ENCODE results near the gene NRIP2. TPM values are rescaled to one million over a fixed set of nuclear protein-coding genes. Genes with fewer than 3 reads are reported as not detected.

Gene NRIP2
- total RNA-seq, 1 experiment from 2014 or later, result not detected

DNA sequence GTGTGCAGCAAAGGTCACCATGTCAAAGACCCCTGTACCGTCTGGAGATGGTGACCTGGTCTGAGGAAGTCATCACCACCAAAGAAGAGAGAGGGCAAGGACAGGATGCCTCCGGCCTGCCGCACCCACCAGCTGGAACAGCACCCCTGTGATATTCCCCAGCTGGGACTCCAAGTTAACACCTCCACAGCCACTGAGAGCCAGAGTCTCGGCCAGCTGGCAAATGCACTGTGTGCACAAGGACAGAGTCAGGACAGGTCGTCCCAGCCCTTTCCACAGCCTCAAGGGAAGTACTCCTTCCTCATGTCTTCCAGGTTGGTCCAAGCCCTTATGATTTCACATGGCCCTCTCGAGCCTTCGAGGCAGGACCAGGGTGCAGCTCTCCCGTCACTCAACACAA lies 59.4 kb downstream of the NRIP2 start:
- no peak for DNase-seq (ENCODE audit: low read depth)

Other genes with a start within 250 kb of the NRIP2 start
- 123 and 136 TPM in 2 replicates for gene FKBP4, start 40.1 kb downstream of the NRIP2 start, total RNA-seq (2014; rRNA removed; shearing (Covaris generic))
- 22.2 and 31.9 TPM in 2 replicates for gene ITFG2, start 22.4 kb downstream of the NRIP2 start, total RNA-seq (2014; rRNA removed; shearing (Covaris generic))
- gene TEX52, start 22.0 kb upstream of the NRIP2 start, total RNA-seq (2014; rRNA removed; shearing (Covaris generic)), result not detected in 2 replicates
- 33.4 and 38.8 TPM in 2 replicates for gene FOXM1, start 42.1 kb upstream of the NRIP2 start, total RNA-seq (2014; rRNA removed; shearing (Covaris generic))
- gene RHNO1, start 42.2 kb upstream of the NRIP2 start, total RNA-seq (2014; rRNA removed; shearing (Covaris generic)), result 58.6 and 93.1 TPM in 2 replicates
- gene TULP3, start 55.9 kb upstream of the NRIP2 start, total RNA-seq (2014; rRNA removed; shearing (Covaris generic)), result 24.5 and 28.5 TPM in 2 replicates
- 18.4 and 27.3 TPM in 2 replicates for gene TEAD4, start 124.4 kb upstream of the NRIP2 start, total RNA-seq (2014; rRNA removed; shearing (Covaris generic))
- gene TSPAN9, start 242.3 kb upstream of the NRIP2 start, total RNA-seq (2014; rRNA removed; shearing (Covaris generic)), result 9.8 and 13.7 TPM in 2 replicates